ENCODE measurements around the gene TGFBI.

Gene TGFBI

GRCh38 chr5:135989686-135990085 is 39.1 kb upstream of the TGFBI start:
- no peak overlapping the region for H2AFZ ChIP-seq (ENCODE audit: insufficient read depth, low read length, poor library complexity)
- H4K91ac ChIP-seq (ENCODE audit: low read depth, low read length): no peak overlapping the region
- H2AK5ac ChIP-seq (ENCODE audit: low read length): no peak overlapping the region
- H3K4ac ChIP-seq (ENCODE audit: low read depth, low read length): no peak overlapping the region
- no peak overlapping the region for H4K12ac ChIP-seq (ENCODE audit: low read depth, low read length)
- H3K36me3 ChIP-seq (ENCODE audit: control insufficient read depth in 1 of 2, insufficient read depth in 2 of 2, low read length in 2 of 2): no peaks in the 10 kb centered on the region
- H3K79me1 ChIP-seq (ENCODE audit: low read length): peaks cover 27% of the 10 kb centered on the region
- H3K4me2 ChIP-seq (ENCODE audit: low read length): no peak overlapping the region
- no peak overlapping the region for H2BK120ac ChIP-seq (ENCODE audit: insufficient read depth, low read length, poor library complexity)
- no peak for DNase-seq
- H2BK12ac ChIP-seq (ENCODE audit: low read length): no peak overlapping the region
- peaks cover 4 to 11% of the 10 kb centered on the region in 2 experiments for H3K4me1 ChIP-seq (ENCODE audit: control insufficient read depth in 1 of 2, insufficient read depth in 2 of 2, low read length in 2 of 2)
- no peak overlapping the region for H3K23ac ChIP-seq (ENCODE audit: low read length)
- peaks cover 2% of the 10 kb centered on the region for H3K9me3 ChIP-seq (ENCODE audit: insufficient read depth, low read depth, low read length)
- H3K9ac ChIP-seq (ENCODE audit: low read length): no peak overlapping the region
- H3K14ac ChIP-seq (ENCODE audit: low read length): no peak overlapping the region
- H4K8ac ChIP-seq (ENCODE audit: low read depth, low read length): no peak overlapping the region
- no peaks in the 10 kb centered on the region for H3K27me3 ChIP-seq (ENCODE audit: insufficient read depth, low read length)
- no peak overlapping the region for H3K18ac ChIP-seq (ENCODE audit: low read length)
- no peak overlapping the region for H3K27ac ChIP-seq (ENCODE audit: low read depth, low read length)
- H2BK5ac ChIP-seq (ENCODE audit: low read depth, low read length, poor library complexity): no peak overlapping the region
- peaks cover 5% of the 10 kb centered on the region for H3K79me2 ChIP-seq (ENCODE audit: control insufficient read depth, insufficient read depth, low read length, poor library complexity)
- no peak overlapping the region for H3K4me3 ChIP-seq (ENCODE audit: low read depth, low read length)
- WGBS (ENCODE audit: extremely low coverage, insufficient coverage, insufficient read length): no CpG with 5 or more reads among the region's 7 CpGs

GRCh38 chr5:135990528-135991255 is 38.1 kb upstream of the TGFBI start:
- Histone ChIP-seq H3K9me3 (ENCODE audit: insufficient read depth, low read depth, low read length) (peaks cover 4% of the 10 kb centered on the region), H3K79me1 (ENCODE audit: low read length) (peaks cover 35% of the 10 kb centered on the region), H3K4me2 (ENCODE audit: low read length) (no peak overlapping the region), H4K91ac (ENCODE audit: low read depth, low read length) (peak overlapping the region; percentile 60), H3K4me3 (ENCODE audit: low read depth, low read length) (no peak overlapping the region), H3K14ac (ENCODE audit: low read length) (peak overlapping the region; percentile 65), H3K27me3 (ENCODE audit: insufficient read depth, low read length) (no peaks in the 10 kb centered on the region), H2BK5ac (ENCODE audit: low read depth, low read length, poor library complexity) (peak overlapping the region; percentile 7), H3K79me2 (ENCODE audit: control insufficient read depth, insufficient read depth, low read length, poor library complexity) (peaks cover 5% of the 10 kb centered on the region), H3K4me1 (ENCODE audit: control insufficient read depth in 1 of 2, insufficient read depth in 2 of 2, low read length in 2 of 2) (peaks cover 4 to 12% of the 10 kb centered on the region in 2 experiments), H2BK120ac (ENCODE audit: insufficient read depth, low read length, poor library complexity) (peak overlapping the region; percentile 83), H3K18ac (ENCODE audit: low read length) (peak overlapping the region; percentile 50), H2AK5ac (ENCODE audit: low read length) (peak overlapping the region; percentile 65), H3K27ac (ENCODE audit: low read depth, low read length) (no peak overlapping the region), H4K12ac (ENCODE audit: low read depth, low read length) (no peak overlapping the region), H3K9ac (ENCODE audit: low read length) (no peak overlapping the region), H3K36me3 (ENCODE audit: control insufficient read depth in 1 of 2, insufficient read depth in 2 of 2, low read length in 2 of 2) (peaks cover 0 to 1% of the 10 kb centered on the region in 2 experiments), H3K4ac (ENCODE audit: low read depth, low read length) (peak overlapping the region; percentile 39), H2AFZ (ENCODE audit: insufficient read depth, low read length, poor library complexity) (peak overlapping the region; percentile 26), H4K8ac (ENCODE audit: low read depth, low read length) (no peak overlapping the region), H3K23ac (ENCODE audit: low read length) (no peak overlapping the region), H2BK12ac (ENCODE audit: low read length) (peak overlapping the region; percentile 74)
- no peak for DNase-seq
- no CpG with 5 or more reads among the region's 21 CpGs for WGBS (ENCODE audit: extremely low coverage, insufficient coverage, insufficient read length)

GRCh38 chr5:135991429-135991828 is 37.4 kb upstream of the TGFBI start:
- peak overlapping the region; percentile 35 for H3K18ac ChIP-seq (ENCODE audit: low read length)
- peak overlapping the region; percentile 74 for H2BK12ac ChIP-seq (ENCODE audit: low read length)
- peaks cover 41% of the 10 kb centered on the region for H3K79me1 ChIP-seq (ENCODE audit: low read length)
- H2AK5ac ChIP-seq (ENCODE audit: low read length): no peak overlapping the region
- no peak overlapping the region for H3K4me2 ChIP-seq (ENCODE audit: low read length)
- peaks cover 0 to 1% of the 10 kb centered on the region in 2 experiments for H3K36me3 ChIP-seq (ENCODE audit: control insufficient read depth in 1 of 2, insufficient read depth in 2 of 2, low read length in 2 of 2)
- H3K4ac ChIP-seq (ENCODE audit: low read depth, low read length): no peak overlapping the region
- peaks cover 5% of the 10 kb centered on the region for H3K79me2 ChIP-seq (ENCODE audit: control insufficient read depth, insufficient read depth, low read length, poor library complexity)
- H3K9ac ChIP-seq (ENCODE audit: low read length): no peak overlapping the region
- H2BK120ac ChIP-seq (ENCODE audit: insufficient read depth, low read length, poor library complexity): peak overlapping the region; percentile 83
- H4K8ac ChIP-seq (ENCODE audit: low read depth, low read length): no peak overlapping the region
- H3K4me1 ChIP-seq (ENCODE audit: control insufficient read depth in 1 of 2, insufficient read depth in 2 of 2, low read length in 2 of 2): peaks cover 9 to 17% of the 10 kb centered on the region in 2 experiments
- peak overlapping the region; percentile 60 for H4K91ac ChIP-seq (ENCODE audit: low read depth, low read length)
- DNase-seq: no peak
- no peak overlapping the region for H2BK5ac ChIP-seq (ENCODE audit: low read depth, low read length, poor library complexity)
- H3K4me3 ChIP-seq (ENCODE audit: low read depth, low read length): no peak overlapping the region
- no peak overlapping the region for H4K12ac ChIP-seq (ENCODE audit: low read depth, low read length)
- peak overlapping the region; percentile 26 for H2AFZ ChIP-seq (ENCODE audit: insufficient read depth, low read length, poor library complexity)
- H3K9me3 ChIP-seq (ENCODE audit: insufficient read depth, low read depth, low read length): peaks cover 4% of the 10 kb centered on the region
- no peaks in the 10 kb centered on the region for H3K27me3 ChIP-seq (ENCODE audit: insufficient read depth, low read length)
- H3K14ac ChIP-seq (ENCODE audit: low read length): peak overlapping the region; percentile 4
- no CpG with 5 or more reads among the region's 6 CpGs for WGBS (ENCODE audit: extremely low coverage, insufficient coverage, insufficient read length)
- H3K27ac ChIP-seq (ENCODE audit: low read depth, low read length): no peak overlapping the region
- H3K23ac ChIP-seq (ENCODE audit: low read length): no peak overlapping the region

- Histone ChIP-seq H3K4me2 (ENCODE audit: low read length) (peak overlapping the region; percentile 24), H2AFZ (ENCODE audit: insufficient read depth, low read length, poor library complexity) (no peak overlapping the region), H3K4me1 (ENCODE audit: control insufficient read depth in 1 of 2, insufficient read depth in 2 of 2, low read length in 2 of 2) (peaks cover 11 to 19% of the 10 kb centered on the region in 2 experiments), H3K14ac (ENCODE audit: low read length) (peak overlapping the region; percentile 93), H3K36me3 (ENCODE audit: control insufficient read depth in 1 of 2, insufficient read depth in 2 of 2, low read length in 2 of 2) (peaks cover 0 to 1% of the 10 kb centered on the region in 2 experiments), H3K18ac (ENCODE audit: low read length) (peak overlapping the region; percentile 85), H4K91ac (ENCODE audit: low read depth, low read length) (peak overlapping the region; percentile 96), H2BK120ac (ENCODE audit: insufficient read depth, low read length, poor library complexity) (peak overlapping the region; percentile 94), H3K27me3 (ENCODE audit: insufficient read depth, low read length) (no peaks in the 10 kb centered on the region), H3K9me3 (ENCODE audit: insufficient read depth, low read depth, low read length) (peaks cover 4% of the 10 kb centered on the region), H2BK5ac (ENCODE audit: low read depth, low read length, poor library complexity) (peak overlapping the region; percentile 98), H3K4me3 (ENCODE audit: low read depth, low read length) (no peak overlapping the region), H3K9ac (ENCODE audit: low read length) (no peak overlapping the region), H3K27ac (ENCODE audit: low read depth, low read length) (peak overlapping the region; percentile 89), H3K79me2 (ENCODE audit: control insufficient read depth, insufficient read depth, low read length, poor library complexity) (peaks cover 5% of the 10 kb centered on the region), H4K12ac (ENCODE audit: low read depth, low read length) (peak overlapping the region; percentile 10), H2BK12ac (ENCODE audit: low read length) (peak overlapping the region; percentile 100), H4K8ac (ENCODE audit: low read depth, low read length) (peak overlapping the region; percentile 78), H3K23ac (ENCODE audit: low read length) (no peak overlapping the region), H2AK5ac (ENCODE audit: low read length) (peak overlapping the region; percentile 98), H3K79me1 (ENCODE audit: low read length) (peaks cover 52% of the 10 kb centered on the region), H3K4ac (ENCODE audit: low read depth, low read length) (peak overlapping the region; percentile 50)
- no peak for DNase-seq
- no CpG with 5 or more reads among the region's 6 CpGs for WGBS (ENCODE audit: extremely low coverage, insufficient coverage, insufficient read length)
Measured at GRCh38 chr5:135993335-135993879, 35.4 kb upstream of the TGFBI start.
